Heart left ventricle (tissue), 16 donors: Measurements from ENCODE around the gene TNIP1. TPM values are rescaled to one million over a fixed set of nuclear protein-coding genes. Genes with fewer than 3 reads are reported as not detected.

Source experiments
- ATAC-seq, 4 donors: fragments of 200-7000 bp; cut with Tn5 transposase; one replicate each; pipeline ENCODE4 v1.9.1; 2020 to 2022; ENCODE audit warnings: moderate library complexity in 4 of 4, mild to moderate bottlenecking in 3 of 4, moderate number of reproducible peaks in 1 of 4
- DNase-seq, 5 donors: peaks; one replicate each; pipeline ENCODE4 v3.0.0-alpha.2; 2020
- H3K27ac ChIP-seq, 12 donors: fragments of 200-600 bp; sonication (generic) in 4 of 12; one replicate each; pipeline versions ENCODE4 v1.5.0 to v1.8.0; 2016 to 2022; ENCODE audit warnings: mild to moderate bottlenecking in 2 of 12
- H3K27me3 ChIP-seq, 9 donors: fragments of 200-600 bp; sonication (generic) in 2 of 9; one replicate each; pipeline versions ENCODE4 v1.5.1 to v1.8.0; 2016 to 2022; ENCODE audit warnings: mild to moderate bottlenecking in 3 of 9
- H3K36me3 ChIP-seq, 9 donors: fragments of 200-600 bp; sonication (generic) in 2 of 9; one replicate each; pipeline versions ENCODE4 v1.5.0 to v1.8.0; 2018 to 2022; ENCODE audit warnings: mild to moderate bottlenecking in 2 of 9
- H3K4me1 ChIP-seq, 12 donors: fragments of 200-600 bp; sonication (generic) in 4 of 12; one replicate each; pipeline versions ENCODE4 v1.5.0 to v1.8.0; 2016 to 2022; ENCODE audit warnings: mild to moderate bottlenecking in 3 of 12
- H3K4me3 ChIP-seq, 12 donors: fragments of 200-600 bp; sonication (generic) in 4 of 12; one replicate each; pipeline versions ENCODE4 v1.5.0 to v1.8.0; 2017 to 2022; ENCODE audit warnings: mild to moderate bottlenecking in 9 of 12, moderate library complexity in 4 of 12
- H3K9me3 ChIP-seq, 12 donors: fragments of 200-600 bp; sonication (generic) in 4 of 12; one replicate each; pipeline versions ENCODE4 v1.5.0 to v1.8.0; 2016 to 2022; ENCODE audit warnings: mild to moderate bottlenecking in 1 of 12
- POLR2A ChIP-seq, 2 donors: fragments of 450-650 bp; IDR thresholded peaks; one replicate each; pipeline ENCODE4 v1.6.1; 2017; ENCODE audit warnings: antibody characterized with exemption in 2 of 2, mild to moderate bottlenecking in 2 of 2, moderate library complexity in 2 of 2
- WGBS, 4 donors: extraction: QIAGEN DNeasy Blood & Tissue Kit in 2 of 4; methylation state at CpG; one replicate each; pipeline versions ENCODE4 v1.1.5 to v1.1.7; 2013 to 2018; 5-methylcytosine and 5-hydroxymethylcytosine counted together
- intact Hi-C, 10 donors: fragments of 100-400 bp; cut with DNase I; formaldehyde crosslinking; loops; one replicate each; pipeline versions ENCODE4 v1.11.1 to v1.14.2; 2022
- polyA plus RNA-seq, 2 donors: library from polyadenylated mRNA; stranded (reverse); fragments of 200-250 nt; gene quantifications; one replicate each; pipeline ENCODE4 v1.2.3, GENCODE V29; 2013
- total RNA-seq, 9 donors: library from RNA; depleted of rRNA in 2 of 9; stranded (reverse); fragments of >200 nt in 2 of 9; fragmentation: NEBNext Ultra II Directional in 3 of 9; extraction: Animal tissue kit (Norgen Biotek cat#: 25700) in 3 of 9; gene quantifications; one replicate each; pipeline versions ENCODE4 v1.1.0 to v1.2.4, GENCODE V29; 2016 to 2023
- TF ChIP-seq, protein P1 (sequence below), 12 donors: fragments of 200-600 bp; sonication (generic) in 4 of 12; IDR thresholded peaks; one replicate each; pipeline versions ENCODE4 v1.5.0 to v1.8.0; 2018 to 2022; ENCODE audit warnings: antibody characterized with exemption in 12 of 12, mild to moderate bottlenecking in 5 of 12
- donor health status: ischemic (EF 13 %, LVEDD 7.1; RV severe dilation, severe dysfunction).
- donor health status: healthy with polysubstance abuse.
- donor health status: DM: no; HTN: yes; CAD: no.
- donor health status: DM: no; HTN: no; CAD: no.
- donor health status: ischemic (EF 25% LVEDD 6.9; RV normal size, moderate dysfunction).
- donor health status: ischemic (EF 25% LVEDD 5.7; RV mildly dilated, moderate dysfunction).
- donor health status: healthy.
- donor health status: DM: yes; HTN: yes; CAD: no.
- donor health status: ischemic (EF 35%, LVEDD 5.7; RV mildly dilated, moderate dysfunction).
- donor health status: nonischemic (EF 11% LVEDD 7.7; RV severe dilation, severe dysfunction).
- donor health status: DM: yes; HTN: yes; CAD: no.
- donor health status: PGD.
- donor health status: ischemic (EF 29% LVEDD 5.4; RV normal size, mild dysfunction).
- donor health status: nonischemic (EF 23%, LVEDD 6.1; RV moderate dilation, normal function).

The TNIP1 gene
- total and polyA plus RNA-seq, 11 donors = 86.0 to 180 (median 108) TPM

- H3K4me3 ChIP-seq = no peak overlapping the region
- DNase-seq = peak in 1 of 5 donors; percentile 35
- WGBS, 4 donors = 51 to 71% (median 58%) methylated on average over 13 to 14 of the region's 14 CpGs
- peaks cover 12 to 100% (median 90%) of the 10 kb centered on the region in 12 donors for H3K4me1 ChIP-seq
- no peak for TF ChIP-seq POLR2A (IDR thresholded peaks at IDR 0.05)
- TF ChIP-seq, protein P1, sequence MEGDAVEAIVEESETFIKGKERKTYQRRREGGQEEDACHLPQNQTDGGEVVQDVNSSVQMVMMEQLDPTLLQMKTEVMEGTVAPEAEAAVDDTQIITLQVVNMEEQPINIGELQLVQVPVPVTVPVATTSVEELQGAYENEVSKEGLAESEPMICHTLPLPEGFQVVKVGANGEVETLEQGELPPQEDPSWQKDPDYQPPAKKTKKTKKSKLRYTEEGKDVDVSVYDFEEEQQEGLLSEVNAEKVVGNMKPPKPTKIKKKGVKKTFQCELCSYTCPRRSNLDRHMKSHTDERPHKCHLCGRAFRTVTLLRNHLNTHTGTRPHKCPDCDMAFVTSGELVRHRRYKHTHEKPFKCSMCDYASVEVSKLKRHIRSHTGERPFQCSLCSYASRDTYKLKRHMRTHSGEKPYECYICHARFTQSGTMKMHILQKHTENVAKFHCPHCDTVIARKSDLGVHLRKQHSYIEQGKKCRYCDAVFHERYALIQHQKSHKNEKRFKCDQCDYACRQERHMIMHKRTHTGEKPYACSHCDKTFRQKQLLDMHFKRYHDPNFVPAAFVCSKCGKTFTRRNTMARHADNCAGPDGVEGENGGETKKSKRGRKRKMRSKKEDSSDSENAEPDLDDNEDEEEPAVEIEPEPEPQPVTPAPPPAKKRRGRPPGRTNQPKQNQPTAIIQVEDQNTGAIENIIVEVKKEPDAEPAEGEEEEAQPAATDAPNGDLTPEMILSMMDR (IDR thresholded peaks at IDR 0.05) = no peak
- ATAC-seq = no peak
- intact Hi-C loops = loop anchor here in 1 of 10 donors (5.0 kb wide), 1 partner anchor 39 kb away; no protein-coding TSS in a partner anchor
- H3K27me3 ChIP-seq = no peaks in the 10 kb centered on the region
- H3K36me3 ChIP-seq = peaks cover 0 to 45% (median 3%) of the 10 kb centered on the region in 9 donors
- H3K27ac ChIP-seq = peak overlapping the region in 11 of 12 donors; percentile 61 to 89 (median 75)
- no peaks in the 10 kb centered on the region for H3K9me3 ChIP-seq
Observed at GRCh38 chr5:151067632-151068432, 13.0 kb downstream of the TNIP1 start.

- Histone ChIP-seq H3K4me3 (no peak overlapping the region), H3K27ac (peak overlapping the region in 9 of 12 donors; percentile 6 to 89 (median 75)), H3K4me1 (peaks cover 15 to 100% (median 87%) of the 10 kb centered on the region in 12 donors), H3K36me3 (peaks cover 0 to 50% (median 12%) of the 10 kb centered on the region in 9 donors), H3K9me3 (no peaks in the 10 kb centered on the region), H3K27me3 (no peaks in the 10 kb centered on the region)
- WGBS, 4 donors = 62 to 72% (median 68%) methylated on average over 6 of the region's 6 CpGs
- TF ChIP-seq POLR2A (IDR thresholded peaks at IDR 0.05) = no peak
- TF ChIP-seq, protein P1 (IDR thresholded peaks at IDR 0.05) = no peak
- DNase-seq = no peak
- no peak for ATAC-seq
- intact Hi-C loops = loop anchor here in 1 of 10 donors (5.0 kb wide), 1 partner anchor 40 kb away; no protein-coding TSS in a partner anchor
Observed at GRCh38 chr5:151066920-151067319, 13.9 kb downstream of the TNIP1 start.

- intact Hi-C loops = loop anchor here in 1 of 10 donors (5.0 kb wide), 1 partner anchor 42 kb away; no protein-coding TSS in a partner anchor
- Histone ChIP-seq H3K4me1 (peaks cover 15 to 100% (median 83%) of the 10 kb centered on the region in 12 donors), H3K27me3 (no peaks in the 10 kb centered on the region)
Observed at GRCh38 chr5:151065609-151066008, 15.2 kb downstream of the TNIP1 start.

More at GRCh38 chr5:151065609-151066008, 15.2 kb downstream of the TNIP1 start:
- 79 to 87% (median 86%) methylated on average over 1 of the region's 1 CpG for WGBS, 4 donors
- peak overlapping the region in 7 of 12 donors; percentile 14 to 89 (median 75) for H3K27ac ChIP-seq
- no peak for TF ChIP-seq POLR2A (IDR thresholded peaks at IDR 0.05)
- TF ChIP-seq, protein P1 (IDR thresholded peaks at IDR 0.05) = no peak
- DNase-seq (no peak), ATAC-seq (no peak)
- H3K9me3 ChIP-seq = no peaks in the 10 kb centered on the region
- H3K4me3 ChIP-seq = no peak overlapping the region
- H3K36me3 ChIP-seq = peaks cover 0 to 53% (median 25%) of the 10 kb centered on the region in 9 donors
